ENCODE results near the gene UBR4. TPM values are rescaled to one million over a fixed set of nuclear protein-coding genes. Genes with fewer than 3 reads are reported as not detected.

UBR4 gene
- total RNA-seq = 129 and 182 TPM in 2 replicates

GRCh38 chr1:19209990-19210771, at the start of gene UBR4:
Gene UBR4 (minus strand): TSS chr1:19210266. CDS start chr1:19210248, 18 bp downstream.

GRCh38 chr1:19251305-19252196, 41.5 kb upstream of the UBR4 start, which contains the start of the genes EMC1 and MRTO4:
Gene EMC1 (minus strand): TSS chr1:19251524. CDS start chr1:19251509, 15 bp downstream.
Gene MRTO4 (plus strand): TSS chr1:19251805. CDS start chr1:19251836, 31 bp downstream.

Other genes starting within 250 kb of the UBR4 start
- 78.9 and 90.5 TPM in 2 replicates for gene EMC1, start 41.3 kb upstream of the UBR4 start, total RNA-seq
- gene MRTO4, start 41.5 kb upstream of the UBR4 start, total RNA-seq = 33.1 and 41.7 TPM in 2 replicates
- 0.34 and 0.57 TPM in 2 replicates for gene AKR7A3, start 78.5 kb upstream of the UBR4 start, total RNA-seq
- gene AKR7A2, start 101.9 kb upstream of the UBR4 start, total RNA-seq = 31.4 and 37.1 TPM in 2 replicates
- gene SLC66A1, start 102.1 kb upstream of the UBR4 start, total RNA-seq = 23.9 and 30.0 TPM in 2 replicates

Data from nasal cavity respiratory epithelium epithelial cell of viscerocranial mucosa (primary cell).